Endothelial cell (in vitro differentiated cells): ENCODE data around the gene PDZD2. TPM values are rescaled to one million over a fixed set of nuclear protein-coding genes. Genes with fewer than 3 reads are reported as not detected.

ENCODE experiments used
- DNase-seq: peaks from one replicate; pipeline ENCODE4 v3.0.0; 2021; ENCODE audit warnings: low spot score
- H3K27ac Mint-ChIP-seq: one replicate; pipeline ENCODE4 v1.8.0; 2021; ENCODE audit warnings: mixed read lengths, inconsistent platforms; ENCODE audit not compliant: unreplicated experiment
- H3K27me3 Mint-ChIP-seq: one replicate; pipeline ENCODE4 v1.8.0; 2021; ENCODE audit warnings: mild to moderate bottlenecking, moderate library complexity, mixed read lengths, inconsistent platforms; ENCODE audit not compliant: unreplicated experiment
- H3K36me3 Mint-ChIP-seq: one replicate; pipeline ENCODE4 v1.8.0; 2021; ENCODE audit warnings: mild to moderate bottlenecking, low read depth, mixed read lengths, inconsistent platforms; ENCODE audit not compliant: unreplicated experiment
- H3K4me1 Mint-ChIP-seq: one replicate; pipeline ENCODE4 v1.8.0; 2021; ENCODE audit warnings: mild to moderate bottlenecking, mixed read lengths, inconsistent platforms; ENCODE audit not compliant: unreplicated experiment
- H3K4me3 Mint-ChIP-seq: one replicate; pipeline ENCODE4 v1.8.0; 2021; ENCODE audit warnings: mild to moderate bottlenecking, mixed read lengths, inconsistent platforms; ENCODE audit not compliant: unreplicated experiment
- H3K9me3 Mint-ChIP-seq: one replicate; pipeline ENCODE4 v1.8.0; 2021; ENCODE audit warnings: mixed read lengths, inconsistent platforms; ENCODE audit not compliant: unreplicated experiment
- CTCF ChIP-seq: fragments of 200-600 bp; sonication (generic); IDR thresholded peaks from one replicate; pipeline ENCODE4 v1.5.0; 2021; ENCODE audit warnings: antibody characterized with exemption; ENCODE audit not compliant: unreplicated experiment
- total RNA-seq: library from RNA; stranded (reverse); fragmentation: NEBNext Ultra II Directional; extraction: Animal tissue kit (Norgen Biotek cat#: 25700); gene quantifications from one replicate; pipeline ENCODE4 v1.2.1, GENCODE V29; 2021; ENCODE audit not compliant: unreplicated experiment

Gene PDZD2
- total RNA-seq, 1 donor from 2014 or later = 71.1 TPM

- Mint-ChIP-seq H3K36me3 (peaks cover 8% of the 10 kb centered on the region), H3K9me3 (no peaks in the 10 kb centered on the region), H3K27me3 (no peaks in the 10 kb centered on the region), H3K27ac (no peak overlapping the region), H3K4me1 (no peaks in the 10 kb centered on the region), H3K4me3 (no peak overlapping the region)
- TF ChIP-seq CTCF = no peak
- DNase-seq = no peak
These were observed 53.8 kb downstream of the PDZD2 start for GRCh38 chr5:31692561-31693221.

GRCh38 chr5:31698673-31699072 is 59.7 kb downstream of the PDZD2 start:
- H3K4me1 Mint-ChIP-seq = peaks cover 23% of the 10 kb centered on the region
- no peaks in the 10 kb centered on the region for H3K9me3 Mint-ChIP-seq
- H3K36me3 Mint-ChIP-seq = peaks cover 3% of the 10 kb centered on the region
- H3K27ac Mint-ChIP-seq = no peak overlapping the region
- peaks cover 5% of the 10 kb centered on the region for H3K27me3 Mint-ChIP-seq
- no peak overlapping the region for H3K4me3 Mint-ChIP-seq
- TF ChIP-seq CTCF = no peak
- DNase-seq = no peak

- H3K27ac Mint-ChIP-seq = peak overlapping the region; percentile 70
- H3K36me3 Mint-ChIP-seq = peaks cover 7% of the 10 kb centered on the region
- DNase-seq = no peak
- H3K4me3 Mint-ChIP-seq = no peak overlapping the region
- H3K4me1 Mint-ChIP-seq = peaks cover 28% of the 10 kb centered on the region
- no peaks in the 10 kb centered on the region for H3K9me3 Mint-ChIP-seq
- TF ChIP-seq CTCF = no peak
- H3K27me3 Mint-ChIP-seq = peaks cover 12% of the 10 kb centered on the region
These were observed 62.8 kb downstream of the PDZD2 start for GRCh38 chr5:31701642-31702299.

- DNase-seq = no peak
- Mint-ChIP-seq H3K4me1 (peaks cover 28% of the 10 kb centered on the region), H3K36me3 (peaks cover 7% of the 10 kb centered on the region), H3K4me3 (no peak overlapping the region), H3K27ac (no peak overlapping the region), H3K27me3 (peaks cover 12% of the 10 kb centered on the region), H3K9me3 (no peaks in the 10 kb centered on the region)
- no peak for TF ChIP-seq CTCF
These were observed 63.8 kb downstream of the PDZD2 start for GRCh38 chr5:31702712-31703111.

- no peak for TF ChIP-seq CTCF
- peaks cover 7% of the 10 kb centered on the region for H3K36me3 Mint-ChIP-seq
- peaks cover 28% of the 10 kb centered on the region for H3K4me1 Mint-ChIP-seq
- H3K27ac Mint-ChIP-seq = no peak overlapping the region
- H3K4me3 Mint-ChIP-seq = no peak overlapping the region
- H3K9me3 Mint-ChIP-seq = no peaks in the 10 kb centered on the region
- no peak for DNase-seq
- H3K27me3 Mint-ChIP-seq = peaks cover 14% of the 10 kb centered on the region
These were observed 64.8 kb downstream of the PDZD2 start for GRCh38 chr5:31703757-31704156.
